ENCODE results near the gene ITPRID2.

DNA sequence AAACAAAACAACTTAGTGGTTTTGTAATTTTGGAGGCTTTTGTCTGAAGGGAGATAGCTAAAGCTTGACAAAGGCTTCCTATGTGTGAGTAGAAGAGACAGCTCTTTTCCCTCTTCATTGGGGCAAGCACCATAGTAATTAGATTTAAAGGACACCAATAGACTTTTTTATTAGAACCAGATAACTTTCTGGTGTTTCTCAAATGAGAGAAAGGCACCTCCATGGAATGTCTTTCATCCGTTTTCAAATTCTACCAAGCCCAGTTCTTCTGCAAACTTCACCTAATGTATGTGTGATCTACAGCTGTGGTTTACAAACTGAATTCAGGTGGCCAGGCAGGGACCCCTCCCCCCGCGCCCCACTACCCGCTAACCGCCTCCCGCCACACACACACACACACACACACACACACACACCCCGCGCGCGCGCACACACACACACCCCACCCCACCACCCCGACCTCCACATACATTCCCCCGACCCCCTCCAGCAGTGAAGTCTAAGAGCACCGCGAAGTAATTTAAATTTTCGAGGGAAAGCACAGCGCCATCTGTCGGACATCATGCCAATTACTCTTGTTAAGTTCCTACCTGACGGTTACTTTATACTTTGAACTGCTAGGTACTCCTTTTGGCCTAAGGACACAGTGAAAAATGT, 62.5 kb downstream of the ITPRID2 start:
- TF ChIP-seq ARNT (IDR thresholded peaks at IDR 0.05): no peak
- TF ChIP-seq TARDBP (IDR thresholded peaks at IDR 0.05): no peak
- TF ChIP-seq HDGF (IDR thresholded peaks at IDR 0.05; ENCODE audit: borderline replicate concordance): no peak
- TF ChIP-seq, protein P1, sequence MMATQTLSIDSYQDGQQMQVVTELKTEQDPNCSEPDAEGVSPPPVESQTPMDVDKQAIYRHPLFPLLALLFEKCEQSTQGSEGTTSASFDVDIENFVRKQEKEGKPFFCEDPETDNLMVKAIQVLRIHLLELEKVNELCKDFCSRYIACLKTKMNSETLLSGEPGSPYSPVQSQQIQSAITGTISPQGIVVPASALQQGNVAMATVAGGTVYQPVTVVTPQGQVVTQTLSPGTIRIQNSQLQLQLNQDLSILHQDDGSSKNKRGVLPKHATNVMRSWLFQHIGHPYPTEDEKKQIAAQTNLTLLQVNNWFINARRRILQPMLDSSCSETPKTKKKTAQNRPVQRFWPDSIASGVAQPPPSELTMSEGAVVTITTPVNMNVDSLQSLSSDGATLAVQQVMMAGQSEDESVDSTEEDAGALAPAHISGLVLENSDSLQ (IDR thresholded peaks at IDR 0.05): no peak

Measured in HEK293T (cell line).